Peyer's patch (tissue), 4 donors: ENCODE data around the gene STAMBPL1. TPM values are rescaled to one million over a fixed set of nuclear protein-coding genes. Genes with fewer than 3 reads are reported as not detected.

Experiments
- DNase-seq, 3 donors: peaks; one replicate each; pipeline ENCODE4 v3.0.0-alpha.2; 2017 to 2019
- H3K27ac ChIP-seq, 4 donors: fragments of 200-600 bp; sonication (generic); one replicate each; pipeline ENCODE4 v1.5.1; 2016 to 2019
- H3K27me3 ChIP-seq, 2 donors: fragments of 200-600 bp; sonication (generic); one replicate each; pipeline ENCODE4 v1.5.1; 2019
- H3K36me3 ChIP-seq, 3 donors: fragments of 200-600 bp; sonication (generic); one replicate each; pipeline ENCODE4 v1.5.1; 2016 to 2019
- H3K4me1 ChIP-seq, 4 donors: fragments of 200-600 bp; sonication (generic); one replicate each; pipeline ENCODE4 v1.5.1; 2016 to 2019
- H3K4me3 ChIP-seq, 4 donors: fragments of 200-600 bp; sonication (generic); 1 replicate in 3 of 4; 2 replicates in 1 of 4; pipeline ENCODE4 v1.5.1; 2016 to 2019; ENCODE audit warnings: mild to moderate bottlenecking in 1 of 4
- H3K9me3 ChIP-seq, 4 donors: fragments of 200-600 bp; sonication (generic); one replicate each; pipeline ENCODE4 v1.5.1; 2016 to 2019; ENCODE audit warnings: mild to moderate bottlenecking in 1 of 4
- POLR2A ChIP-seq, 2 donors: fragments of 450-650 bp; IDR thresholded peaks; one replicate each; pipeline ENCODE4 v1.5.1; 2017; ENCODE audit warnings: antibody characterized with exemption in 2 of 2, mild to moderate bottlenecking in 2 of 2, moderate library complexity in 2 of 2
- total RNA-seq, 4 donors: library from RNA; depleted of rRNA; stranded (reverse); fragments of >200 nt; gene quantifications; one replicate each; pipeline ENCODE4 v1.1.0, GENCODE V29; 2016
- TF ChIP-seq, protein P1 (sequence below), 6 experiments: fragments of 450-650 bp in 4 of 6; fragments of 200-600 bp in 2 of 6; sonication (generic) in 1 of 6; IDR thresholded peaks; one replicate each; pipeline ENCODE4 v1.5.1; 2017 to 2019; ENCODE audit warnings: antibody characterized with exemption in 6 of 6, mild to moderate bottlenecking in 3 of 6, moderate library complexity in 1 of 6

STAMBPL1 gene
- total RNA-seq, 4 donors from 2014 or later, result 54.6 to 116 (median 84.6) TPM

DNA sequence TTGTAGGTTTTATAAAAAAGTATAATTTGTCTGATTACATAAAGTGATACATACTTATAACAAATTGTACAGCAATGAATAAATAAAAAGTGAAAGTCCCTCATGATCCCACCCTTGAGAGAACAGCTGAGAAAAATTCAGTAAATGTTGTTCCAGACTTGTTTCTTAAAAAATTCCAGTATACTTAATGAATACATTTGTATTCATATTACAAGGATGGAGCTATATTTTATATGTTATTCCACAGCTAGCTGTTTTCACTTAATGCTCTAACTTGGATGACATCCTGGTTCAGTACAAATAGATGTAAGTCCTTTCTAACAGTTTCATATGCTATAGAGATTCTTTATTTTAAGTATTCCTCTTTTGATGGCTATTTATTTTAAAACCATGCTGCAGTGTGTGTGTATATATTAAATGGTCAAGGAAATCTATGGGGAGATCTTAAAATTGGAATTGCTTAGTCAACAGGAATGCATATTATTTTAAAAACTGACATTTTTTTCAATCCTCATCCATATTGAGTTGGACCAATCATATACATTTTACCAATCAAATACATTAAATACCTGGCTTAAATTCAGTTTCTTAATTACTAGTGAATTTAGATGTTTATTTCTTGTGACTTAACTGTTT lies 8.9 kb downstream of the STAMBPL1 start:
- no peaks in the 10 kb centered on the region for H3K27me3 ChIP-seq
- TF ChIP-seq POLR2A (IDR thresholded peaks at IDR 0.05), result no peak
- TF ChIP-seq, protein P1, sequence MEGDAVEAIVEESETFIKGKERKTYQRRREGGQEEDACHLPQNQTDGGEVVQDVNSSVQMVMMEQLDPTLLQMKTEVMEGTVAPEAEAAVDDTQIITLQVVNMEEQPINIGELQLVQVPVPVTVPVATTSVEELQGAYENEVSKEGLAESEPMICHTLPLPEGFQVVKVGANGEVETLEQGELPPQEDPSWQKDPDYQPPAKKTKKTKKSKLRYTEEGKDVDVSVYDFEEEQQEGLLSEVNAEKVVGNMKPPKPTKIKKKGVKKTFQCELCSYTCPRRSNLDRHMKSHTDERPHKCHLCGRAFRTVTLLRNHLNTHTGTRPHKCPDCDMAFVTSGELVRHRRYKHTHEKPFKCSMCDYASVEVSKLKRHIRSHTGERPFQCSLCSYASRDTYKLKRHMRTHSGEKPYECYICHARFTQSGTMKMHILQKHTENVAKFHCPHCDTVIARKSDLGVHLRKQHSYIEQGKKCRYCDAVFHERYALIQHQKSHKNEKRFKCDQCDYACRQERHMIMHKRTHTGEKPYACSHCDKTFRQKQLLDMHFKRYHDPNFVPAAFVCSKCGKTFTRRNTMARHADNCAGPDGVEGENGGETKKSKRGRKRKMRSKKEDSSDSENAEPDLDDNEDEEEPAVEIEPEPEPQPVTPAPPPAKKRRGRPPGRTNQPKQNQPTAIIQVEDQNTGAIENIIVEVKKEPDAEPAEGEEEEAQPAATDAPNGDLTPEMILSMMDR (IDR thresholded peaks at IDR 0.05), result no peak
- H3K4me3 ChIP-seq, result no peak overlapping the region
- DNase-seq, result no peak
- no peaks in the 10 kb centered on the region for H3K36me3 ChIP-seq
- peaks cover 0 to 16% (median 6%) of the 10 kb centered on the region in 4 donors for H3K4me1 ChIP-seq
- H3K9me3 ChIP-seq, result no peaks in the 10 kb centered on the region
- no peak overlapping the region for H3K27ac ChIP-seq

DNA sequence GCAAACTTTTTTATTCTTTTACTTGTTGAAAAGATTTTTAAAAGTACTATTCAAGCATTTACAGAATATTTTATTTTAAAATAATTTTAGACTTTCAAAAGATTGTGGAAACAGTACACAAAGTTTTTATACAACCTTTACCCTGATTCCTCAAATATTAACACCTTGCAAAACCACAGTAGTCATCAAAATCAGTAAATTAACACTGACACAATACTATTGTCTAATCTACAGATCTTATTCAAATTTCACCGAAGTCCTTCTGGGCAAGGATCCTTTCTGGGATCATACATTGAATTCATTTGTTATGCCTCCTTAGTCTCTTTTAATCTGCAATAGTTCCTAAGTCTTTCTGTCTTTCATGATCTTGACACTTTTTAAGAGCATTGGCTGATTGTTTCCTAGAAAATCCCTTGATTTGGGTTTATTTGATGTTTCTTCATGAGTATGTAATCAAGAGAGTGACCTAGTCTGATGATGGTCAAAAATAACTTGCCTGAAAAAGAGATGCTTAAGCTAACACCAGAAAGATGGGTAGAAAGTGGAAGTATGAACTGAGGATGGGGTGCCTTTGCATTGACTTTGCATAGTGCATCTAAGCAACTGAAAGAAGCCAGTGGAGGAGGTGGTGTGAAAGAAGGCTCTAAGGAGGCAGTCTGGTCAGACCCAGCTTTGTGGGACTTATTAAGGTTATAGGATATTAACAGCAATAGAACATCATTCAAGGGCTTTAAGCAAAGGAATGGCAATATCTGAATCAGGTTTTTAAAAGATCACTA lies 9.7 kb downstream of the STAMBPL1 start:
- no peak overlapping the region for H3K4me3 ChIP-seq
- H3K9me3 ChIP-seq, result no peaks in the 10 kb centered on the region
- no peak for DNase-seq
- peaks cover 0 to 16% (median 6%) of the 10 kb centered on the region in 4 donors for H3K4me1 ChIP-seq
- no peaks in the 10 kb centered on the region for H3K36me3 ChIP-seq
- TF ChIP-seq, protein P1 (IDR thresholded peaks at IDR 0.05), result no peak
- no peak for TF ChIP-seq POLR2A (IDR thresholded peaks at IDR 0.05)
- H3K27me3 ChIP-seq, result no peaks in the 10 kb centered on the region
- no peak overlapping the region for H3K27ac ChIP-seq

DNA sequence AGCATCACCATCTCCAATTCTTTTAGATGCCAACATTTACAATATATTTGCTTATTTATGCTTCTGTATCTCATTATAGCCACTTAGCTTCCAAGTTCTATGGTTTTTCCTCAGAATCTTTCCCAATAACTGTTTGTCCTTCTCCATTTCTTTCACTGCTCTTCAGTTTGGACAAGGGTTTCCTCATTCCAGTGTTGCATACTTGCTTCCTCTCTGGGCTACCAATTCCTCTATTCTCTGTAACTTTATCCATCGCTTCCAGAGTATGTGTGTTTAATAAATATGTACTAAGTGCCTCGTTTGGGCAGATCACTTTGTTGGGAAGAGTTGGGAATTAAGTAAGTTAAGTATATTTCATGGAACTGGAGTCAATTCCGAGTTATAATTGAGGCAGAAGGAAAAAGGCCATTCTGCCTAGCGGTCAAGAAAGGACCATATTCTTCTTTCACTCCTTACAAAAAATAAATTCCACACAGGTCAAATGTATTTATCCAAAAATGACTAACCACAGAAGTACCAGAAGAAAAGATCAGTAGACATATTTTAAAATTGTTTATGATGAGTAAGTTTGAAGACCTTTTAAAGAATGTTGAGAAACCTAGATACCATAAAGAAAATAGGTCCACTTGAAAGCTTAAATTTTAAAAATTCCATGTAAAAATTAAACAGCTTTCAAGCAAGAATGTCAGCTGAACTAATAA lies 10.8 kb downstream of the STAMBPL1 start:
- no peaks in the 10 kb centered on the region for H3K9me3 ChIP-seq
- peaks cover 0 to 27% (median 4%) of the 10 kb centered on the region in 4 donors for H3K4me1 ChIP-seq
- no peaks in the 10 kb centered on the region for H3K27me3 ChIP-seq
- no peak overlapping the region for H3K4me3 ChIP-seq
- no peaks in the 10 kb centered on the region for H3K36me3 ChIP-seq
- TF ChIP-seq, protein P1 (IDR thresholded peaks at IDR 0.05), result no peak
- no peak for TF ChIP-seq POLR2A (IDR thresholded peaks at IDR 0.05)
- no peak overlapping the region for H3K27ac ChIP-seq
- no peak for DNase-seq

DNA sequence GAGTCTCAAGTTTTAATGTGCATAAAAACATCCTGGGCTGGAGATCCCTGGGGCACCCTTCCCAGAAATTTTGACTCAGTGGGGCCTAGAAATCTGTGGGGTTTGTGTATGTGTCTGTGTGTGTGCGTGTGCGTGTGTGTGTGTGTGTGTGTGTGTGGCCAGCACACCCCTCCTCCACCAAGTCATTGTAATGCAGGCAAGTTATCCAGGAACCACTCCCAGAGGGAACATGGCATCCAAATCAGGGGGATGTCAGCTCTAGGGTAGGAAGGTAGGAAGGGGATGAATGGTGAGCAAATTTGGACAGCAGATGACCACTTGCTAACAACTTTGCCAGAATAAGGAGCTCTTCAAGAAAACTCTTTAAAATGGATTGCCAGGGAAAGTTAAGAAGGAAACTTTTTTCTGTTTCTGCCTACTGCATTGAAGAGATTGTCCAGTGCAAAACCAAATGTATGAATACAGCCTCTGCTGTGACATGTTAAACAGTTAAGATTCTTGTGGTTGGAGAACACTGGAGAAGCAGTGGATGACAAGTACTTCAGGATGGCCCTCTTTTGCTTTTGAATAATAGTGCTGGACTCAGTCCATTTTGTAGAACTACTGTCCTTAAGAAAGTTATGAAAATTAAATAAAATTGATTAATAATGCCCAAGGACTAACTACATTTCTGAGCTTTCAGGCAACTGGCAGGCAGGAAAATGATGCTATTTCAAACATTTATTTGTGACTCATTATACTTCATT lies 12.3 kb downstream of the STAMBPL1 start:
- no peak overlapping the region for H3K27ac ChIP-seq
- DNase-seq, result no peak
- H3K4me1 ChIP-seq, result peaks cover 0 to 42% (median 8%) of the 10 kb centered on the region in 4 donors
- no peaks in the 10 kb centered on the region for H3K36me3 ChIP-seq
- no peaks in the 10 kb centered on the region for H3K27me3 ChIP-seq
- H3K9me3 ChIP-seq, result no peaks in the 10 kb centered on the region
- H3K4me3 ChIP-seq, result no peak overlapping the region
- no peak for TF ChIP-seq POLR2A (IDR thresholded peaks at IDR 0.05)
- TF ChIP-seq, protein P1 (IDR thresholded peaks at IDR 0.05), result no peak

DNA sequence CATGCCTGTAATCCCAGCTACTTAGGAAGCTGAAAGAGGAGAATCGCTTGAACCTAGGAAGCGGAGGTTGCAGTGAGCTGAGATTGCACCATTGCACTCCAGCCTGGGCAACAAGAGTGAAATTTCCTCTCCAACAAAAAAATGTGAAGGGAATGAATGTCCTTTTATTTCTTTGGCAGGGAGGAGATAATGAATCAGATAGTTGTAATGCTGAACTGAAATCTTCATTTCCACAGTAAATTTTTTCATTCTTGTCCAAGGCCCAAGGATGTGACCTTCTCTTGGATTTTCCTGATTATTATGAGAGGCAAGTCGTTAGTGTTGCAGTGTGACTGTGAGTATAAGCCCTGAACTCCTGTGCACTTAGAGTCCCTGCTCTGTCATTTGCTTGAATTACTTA lies 13.6 kb downstream of the STAMBPL1 start:
- no peak overlapping the region for H3K4me3 ChIP-seq
- H3K9me3 ChIP-seq, result no peaks in the 10 kb centered on the region
- no peak for DNase-seq
- peaks cover 0 to 53% (median 11%) of the 10 kb centered on the region in 4 donors for H3K4me1 ChIP-seq
- no peaks in the 10 kb centered on the region for H3K27me3 ChIP-seq
- H3K27ac ChIP-seq, result peak overlapping the region in 1 of 4 donors; percentile 35
- TF ChIP-seq POLR2A (IDR thresholded peaks at IDR 0.05), result no peak
- TF ChIP-seq, protein P1 (IDR thresholded peaks at IDR 0.05), result no peak
- H3K36me3 ChIP-seq, result no peaks in the 10 kb centered on the region
